B cell (primary cell): Measurements from ENCODE around the gene RHEBL1. TPM values are rescaled to one million over a fixed set of nuclear protein-coding genes. Genes with fewer than 3 reads are reported as not detected.
A peak's percentile ranks its signal among the peaks of the same experiment; 100 is the strongest.

Experiments
- ATAC-seq: fragments of 200-7000 bp; cut with Tn5 transposase; one replicate; pipeline ENCODE4 v1.10.0; 2021; ENCODE audit warnings: low read depth, mild to moderate bottlenecking, moderate number of reproducible peaks, moderate library complexity
- CTCF ChIA-PET: fragments of 350-600 bp; sonication (Branson Sonifier 250); formaldehyde crosslinking; loops from one replicate; lab custom pipeline; 2021; ENCODE audit warnings: antibody characterized with exemption, inconsistent platforms; lab: Charles Lee
- POLR2A ChIA-PET: fragments of 350-600 bp; sonication (Branson Sonifier 250); formaldehyde crosslinking; loops from one replicate; lab custom pipeline; 2021; ENCODE audit warnings: antibody characterized with exemption; lab: Charles Lee
- DNase-seq: peaks from one replicate; pipeline ENCODE4 v3.0.0; 2013
- H2AFZ ChIP-seq: 2 replicates; pipeline ENCODE4 v1.6.1; 2012; ENCODE audit warnings: mild to moderate bottlenecking, low read depth, low read length; ENCODE audit not compliant: insufficient read depth, poor library complexity, severe bottlenecking
- H3K27ac ChIP-seq, 2 donors: 1 replicate in 1 of 2; 2 replicates in 1 of 2; pipeline ENCODE4 v1.5.1; 2012 to 2013; ENCODE audit warnings: low read length in 2 of 2, mild to moderate bottlenecking in 2 of 2, moderate library complexity in 1 of 2
- H3K27me3 ChIP-seq, 4 experiments: fragments of 200-600 bp in 1 of 4; sonication (generic) in 1 of 4; replicated peaks in 1 of 4; 1 replicate in 2 of 4; 2 replicates in 2 of 4; pipeline versions ENCODE4 v1.6.1 to v1.7.0; 2013 to 2016; ENCODE audit warnings: low read length in 3 of 4, mild to moderate bottlenecking in 2 of 4, mixed read lengths in 1 of 4, moderate library complexity in 1 of 4; ENCODE audit not compliant: insufficient read depth in 4 of 4, control insufficient read depth in 3 of 4; ENCODE audit errors: control extremely low read depth in 1 of 4
- H3K36me3 ChIP-seq, 2 experiments: replicated peaks in 1 of 2; 1 replicate in 1 of 2; 2 replicates in 1 of 2; pipeline versions ENCODE4 v1.6.1 to v1.7.1; 2013; ENCODE audit warnings: low read length in 1 of 2; ENCODE audit not compliant: insufficient read depth in 2 of 2, control insufficient read depth in 1 of 2; ENCODE audit errors: control extremely low read depth in 1 of 2, extremely low read depth in 1 of 2
- H3K4me1 ChIP-seq, 2 donors: fragments of 200-600 bp in 1 of 2; sonication (generic) in 1 of 2; 1 replicate in 1 of 2; 2 replicates in 1 of 2; pipeline versions ENCODE4 v1.5.1 to v1.6.1; 2013 to 2017; ENCODE audit warnings: low read length in 2 of 2; ENCODE audit not compliant: control insufficient read depth in 2 of 2, insufficient read depth in 2 of 2
- H3K4me2 ChIP-seq: replicated peaks from 2 replicates; pipeline ENCODE3; 2012; ENCODE audit warnings: mild to moderate bottlenecking, low read depth, low read length; ENCODE audit not compliant: poor library complexity, severe bottlenecking
- H3K4me3 ChIP-seq, 5 experiments: fragments of 200-600 bp in 1 of 5; sonication (generic) in 1 of 5; 1 replicate in 3 of 5; 2 replicates in 2 of 5; pipeline versions ENCODE4 v1.5.1 to v1.7.0; 2011 to 2016; ENCODE audit warnings: low read length in 4 of 5, mild to moderate bottlenecking in 4 of 5, low read depth in 2 of 5, control low read depth in 1 of 5, moderate library complexity in 1 of 5; ENCODE audit not compliant: insufficient read depth in 1 of 5; ENCODE audit errors: control extremely low read depth in 1 of 5, extremely low read depth in 1 of 5
- H3K79me2 ChIP-seq: fragments of 200-600 bp; sonication (generic); one replicate; pipeline ENCODE4 v1.6.0; 2016; ENCODE audit warnings: low read length; ENCODE audit not compliant: control insufficient read depth, insufficient read depth
- H3K9ac ChIP-seq: fragments of 200-600 bp; sonication (generic); 2 replicates; pipeline ENCODE4 v1.6.1; 2017; ENCODE audit warnings: mild to moderate bottlenecking, low read length, moderate library complexity
- H3K9me3 ChIP-seq, 3 donors: one replicate each; pipeline versions ENCODE4 v1.6.1 to v1.7.1; 2013; ENCODE audit warnings: low read length in 2 of 3; ENCODE audit not compliant: control insufficient read depth in 2 of 3, insufficient read depth in 1 of 3; ENCODE audit errors: control extremely low read depth in 1 of 3
- H4K20me1 ChIP-seq: 2 replicates; pipeline ENCODE4 v1.6.0; 2012; ENCODE audit warnings: mild to moderate bottlenecking, low read length; ENCODE audit not compliant: insufficient read depth, control insufficient read depth, poor library complexity, severe bottlenecking
- H3K27ac Mint-ChIP-seq: one replicate; pipeline ENCODE4 v1.8.0; 2021; ENCODE audit warnings: mixed read lengths
- H3K27me3 Mint-ChIP-seq: one replicate; pipeline ENCODE4 v1.8.0; 2021; ENCODE audit warnings: mixed read lengths
- H3K4me1 Mint-ChIP-seq: one replicate; pipeline ENCODE4 v1.8.0; 2021; ENCODE audit warnings: mixed read lengths
- H3K4me3 Mint-ChIP-seq: one replicate; pipeline ENCODE4 v1.8.0; 2021; ENCODE audit warnings: mixed read lengths
- H3K9me3 Mint-ChIP-seq: one replicate; pipeline ENCODE4 v1.8.0; 2022; ENCODE audit warnings: mixed read lengths; ENCODE audit not compliant: insufficient read depth
- CTCF ChIP-seq: fragments of 200-600 bp; IDR thresholded peaks from one replicate; pipeline ENCODE4 v1.8.0; 2022; ENCODE audit warnings: antibody characterized with exemption, mild to moderate bottlenecking
- EZH2 ChIP-seq: IDR thresholded peaks from 2 replicates; pipeline ENCODE4 v1.6.1; 2012; ENCODE audit warnings: borderline replicate concordance, low read depth, mild to moderate bottlenecking, moderate library complexity, low read length; ENCODE audit not compliant: insufficient read depth, poor library complexity, severe bottlenecking
- WGBS: methylation state at CpG from one replicate; pipeline ENCODE4 v1.1.5; 2013; ENCODE audit warnings: missing lambda C conversion rate; ENCODE audit not compliant: insufficient coverage; 5-methylcytosine and 5-hydroxymethylcytosine counted together
- intact Hi-C: fragments of 100-400 bp; cut with micrococcal nuclease; formaldehyde crosslinking; loops from one replicate; pipeline ENCODE4 v1.10.0; 2022
- polyA plus RNA-seq: library from polyadenylated mRNA; depleted of rRNA; stranded (reverse); fragments of >200 nt; gene quantifications from 2 replicates; pipeline ENCODE4 v1.2.3, GENCODE V29; 2012
- total RNA-seq, 2 donors: library from RNA; stranded (reverse); fragments of 120-200 nt in 1 of 2; gene quantifications; 1 replicate in 1 of 2; 2 replicates in 1 of 2; pipeline versions ENCODE4 v1.2.3 to v1.2.4, GENCODE V29; 2013 to 2022

The RHEBL1 gene
- total and polyA plus RNA-seq, 2 donors (not counting 1 experiment from before 2014, with no cell fraction given) = 3.0 to 6.1 TPM

GRCh38 chr12:49110464-49111155 is 40.8 kb upstream of the RHEBL1 start, which contains the start of gene LMBR1L:
Gene LMBR1L (minus strand): TSS chr12:49110847. CDS start chr12:49110555, 292 bp downstream.
- peaks cover 17% of the 10 kb centered on the region for H4K20me1 ChIP-seq
- H3K36me3 ChIP-seq = peaks cover 0 to 16% of the 10 kb centered on the region in 2 experiments
- H3K9ac ChIP-seq = peak within 1 kb of the TSS; percentile 97
- H3K27me3 ChIP-seq = no peaks in the 10 kb centered on the region
- peak within 1 kb of the TSS; percentile 89 for H3K4me2 ChIP-seq
- TF ChIP-seq CTCF (peak; percentile 66), EZH2 (no peak)
- H3K27ac ChIP-seq = peak within 1 kb of the TSS; percentile 88 to 90
- Mint-ChIP-seq H3K4me3 (peak within 1 kb of the TSS; percentile 96), H3K4me1 (peaks cover 44% of the 10 kb centered on the region), H3K27me3 (no peaks in the 10 kb centered on the region), H3K9me3 (no peaks in the 10 kb centered on the region), H3K27ac (peak within 1 kb of the TSS; percentile 96)
- under 1% methylated on average over 43 of the region's 43 CpGs for WGBS
- intact Hi-C loops = loop anchor here (1.0 to 2.0 kb wide), 7 partner anchors 12 to 124 kb away; partner anchors contain the start of genes PRKAG1 and TUBA1A
- H3K4me1 ChIP-seq = peaks cover 16 to 23% of the 10 kb centered on the region in 2 donors
- peak; percentile 93 for ATAC-seq
- peak within 1 kb of the TSS; percentile 61 to 99 (median 86) for H3K4me3 ChIP-seq
- peak; percentile 99 for DNase-seq
- peak within 1 kb of the TSS; percentile 90 for H2AFZ ChIP-seq
- CTCF ChIA-PET = interaction anchor here (0.6 to 17.6 kb wide), 15 partner anchors 13 to 357 kb away, joined by 3 to 193 read pairs (median 5); partner anchors contain the start of genes DHH, TUBA1A and TUBA1B
- H3K79me2 ChIP-seq = peaks cover 33% of the 10 kb centered on the region
- POLR2A ChIA-PET = interaction anchor here (0.5 to 4.3 kb wide), 8 partner anchors 12 to 155 kb away, joined by 3 to 47 read pairs (median 4); partner anchors contain the start of genes RHEBL1, TUBA1A, TUBA1B and TUBA1C
- H3K9me3 ChIP-seq = no peaks in the 10 kb centered on the region
